ENCODE measurements around the gene UBQLNL. TPM values are rescaled to one million over a fixed set of nuclear protein-coding genes. Genes with fewer than 3 reads are reported as not detected.

Gene UBQLNL
- total and polyA plus RNA-seq, 2 of the 4 experiments (the other 2 are of a cell fraction): 0.18 to 0.48 TPM

DNA sequence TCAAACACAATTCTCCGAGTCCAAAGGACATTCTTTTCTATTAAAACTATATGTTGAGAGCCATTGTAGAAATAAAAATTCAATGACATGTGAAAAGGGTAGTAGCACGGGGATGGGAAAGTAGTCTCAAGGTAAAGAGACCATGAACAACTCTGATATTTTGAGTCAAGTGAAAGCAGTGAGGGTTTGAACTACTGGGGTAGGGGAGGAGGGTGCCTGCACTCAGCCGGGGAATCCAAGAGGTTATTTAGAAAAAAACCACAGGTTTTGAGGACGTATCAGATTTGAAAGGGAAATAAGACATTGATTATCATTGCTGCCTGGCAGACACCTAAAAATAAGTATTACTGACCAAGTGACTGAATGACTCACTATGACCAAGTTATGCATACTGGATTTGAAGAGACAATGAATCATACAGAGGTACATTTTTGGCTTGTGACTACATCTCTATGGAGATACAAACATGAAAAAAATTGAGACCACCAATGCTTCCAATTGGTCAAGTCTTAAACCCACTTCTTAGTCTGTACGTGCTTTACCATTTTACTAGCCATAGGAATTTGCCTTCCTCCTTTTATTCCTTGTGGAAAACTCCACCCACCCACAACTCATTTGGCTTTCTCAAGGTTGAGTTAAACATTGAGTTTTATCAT, 34.1 kb upstream of the UBQLNL start:
- H3K27ac ChIP-seq (ENCODE audit: insufficient read depth, low read length): no peak overlapping the region
- no peak overlapping the region for H4K91ac ChIP-seq (ENCODE audit: insufficient read depth, low read depth, low read length)
- TF ChIP-seq FOS (IDR thresholded peaks at IDR 0.05; ENCODE audit: low read depth, low read length) (peak; percentile 88), BHLHE40 (IDR thresholded peaks at IDR 0.05; ENCODE audit: low read depth, low read length) (peak; percentile 40; the same call in 1 of the 2 replicates), CEBPB (IDR thresholded peaks at IDR 0.05; ENCODE audit: low read depth, low read length) (no peak)
- no peak overlapping the region; the same call in 1 of the 2 replicates for H2BK20ac ChIP-seq (ENCODE audit: low read depth, low read length)
- H3K4me2 ChIP-seq (ENCODE audit: low read depth, low read length): no peak overlapping the region; the same call in 1 of the 2 replicates
- no peak overlapping the region for H2AK5ac ChIP-seq (ENCODE audit: low read depth, low read length)
- peak; percentile 91 for DNase-seq
- peak overlapping the region; percentile 34 for H2BK5ac ChIP-seq (ENCODE audit: low read depth, low read length, poor library complexity, severe bottlenecking)
- ChIA-PET CTCF (interaction anchor here (1.5 kb wide), 1 partner anchor 74 kb away, joined by 7 read pairs; no protein-coding TSS in a partner anchor), POLR2A (ENCODE audit: unreplicated experiment) (no interaction called here)
- peak overlapping the region in 1 of 2 experiments; percentile 28; a peak in 1 of 4 replicates for H4K8ac ChIP-seq (ENCODE audit: low read depth in 2 of 2, low read length in 2 of 2)
- H4K20me1 ChIP-seq (ENCODE audit: insufficient read depth, low read length): no peaks in the 10 kb centered on the region
- no TSS peak for BruUV-seq (replicated peaks)
- no CpG with 5 or more reads among the region's 5 CpGs for WGBS, 2 experiments (ENCODE audit: extremely low coverage in 2 of 2, insufficient read length in 1 of 2)
- no peaks in the 10 kb centered on the region for H3K79me1 ChIP-seq (ENCODE audit: low read depth in 1 of 2, low read length in 2 of 2)
- no peak overlapping the region for H2AK9ac ChIP-seq (replicated peaks; ENCODE audit: low read depth, low read length, poor library complexity)
- H2BK15ac ChIP-seq (ENCODE audit: low read depth, low read length): no peak overlapping the region
- dilution Hi-C loops (cut with HindIII; ENCODE audit: low sequenced_read_pairs, unreplicated experiment): no loop called here
- peak; percentile 72 for ATAC-seq (ENCODE audit: low read depth)
- H3K56ac ChIP-seq (ENCODE audit: extremely low read depth, insufficient read depth, low read length): no peak overlapping the region
- intact Hi-C loops (cut with micrococcal nuclease): no loop called here
- H3K23ac ChIP-seq (ENCODE audit: low read depth, low read length): no peak overlapping the region
- H3K4me1 ChIP-seq (ENCODE audit: control insufficient read depth, insufficient read depth, low read length): no peaks in the 10 kb centered on the region
- no peaks in the 10 kb centered on the region for H3K9me3 ChIP-seq (ENCODE audit: control insufficient read depth, insufficient read depth, low read length)
- no peak overlapping the region for H3K4me3 ChIP-seq (ENCODE audit: insufficient read depth, low read depth, low read length)
- H3K27me3 ChIP-seq (ENCODE audit: control insufficient read depth, insufficient read depth, low read length): no peaks in the 10 kb centered on the region
- H2AFZ ChIP-seq (replicated peaks; ENCODE audit: low read length, poor library complexity): no peak overlapping the region
- H3K9ac ChIP-seq (ENCODE audit: low read depth, low read length): no peak overlapping the region
- in situ Hi-C loops (cut with MboI; ENCODE audit: low sequenced_read_pairs): no loop called here
- H2BK120ac ChIP-seq (ENCODE audit: low read depth, low read length): no peak overlapping the region
- H3K14ac ChIP-seq (replicated peaks; ENCODE audit: low read depth, low read length): no peak overlapping the region
- H3K36me3 ChIP-seq (ENCODE audit: control insufficient read depth, insufficient read depth, low read length): no peaks in the 10 kb centered on the region
- no peak overlapping the region for H4K5ac ChIP-seq (ENCODE audit: low read depth, low read length)
- no peaks in the 10 kb centered on the region for H3K9me1 ChIP-seq (ENCODE audit: insufficient read depth, low read length)
- H3K4ac ChIP-seq (ENCODE audit: low read depth, low read length): no peak overlapping the region; the same call in 1 of the 2 replicates
- no peak overlapping the region for H3K18ac ChIP-seq (ENCODE audit: low read depth, low read length)

Data from IMR-90 (cell line).